ENCODE data around the gene MYPOP.
"Not testable (repeated sequence)": the region's sequence is repeated elsewhere in the genome, so short reads cannot be mapped to it uniquely, and the experiment has no call there.

MYPOP gene

GRCh38 chr19:45906221-45906620 is 3.8 kb upstream of the MYPOP start:
- no peak for DNase-seq

- no peak for DNase-seq
Measured at GRCh38 chr19:45905011-45905410, 2.6 kb upstream of the MYPOP start.

GRCh38 chr19:45902651-45903625 is 525 bp upstream of the MYPOP start:
- DNase-seq = peak; percentile 94

- no peak for DNase-seq
Measured at GRCh38 chr19:45901432-45901911, 941 bp downstream of the MYPOP start.

GRCh38 chr19:45900738-45901431 is 1.5 kb downstream of the MYPOP start:
- DNase-seq = no peak

- DNase-seq = no peak
Measured at GRCh38 chr19:45899919-45900589, 2.4 kb downstream of the MYPOP start.

- no peak for DNase-seq
Measured at GRCh38 chr19:45899253-45899652, 3.2 kb downstream of the MYPOP start.

GRCh38 chr19:45897261-45897812 is 5.1 kb downstream of the MYPOP start:
- no peak for DNase-seq

- not testable (repeated sequence) for DNase-seq
Measured at GRCh38 chr19:45895983-45896599, 6.3 kb downstream of the MYPOP start.

- DNase-seq = no peak
Measured at GRCh38 chr19:45895519-45895972, 6.9 kb downstream of the MYPOP start.

- DNase-seq = no peak
Measured at GRCh38 chr19:45890877-45891276, 11.5 kb downstream of the MYPOP start.

GRCh38 chr19:45889210-45889885 is 13.1 kb downstream of the MYPOP start:
- DNase-seq = no peak

GRCh38 chr19:45887200-45887710 is 15.2 kb downstream of the MYPOP start:
- DNase-seq = no peak

- peak; percentile 93 for DNase-seq
Measured at GRCh38 chr19:45886427-45887199, 15.8 kb downstream of the MYPOP start.

GRCh38 chr19:45885556-45886426 is 16.6 kb downstream of the MYPOP start, which contains the start of gene IRF2BP1:
TSS of gene IRF2BP1 (minus strand) at chr19:45886141. CDS start at chr19:45885774, 367 bp downstream.
- peak; percentile 94 for DNase-seq

GRCh38 chr19:45884682-45885555 is 17.5 kb downstream of the MYPOP start:
- no peak for DNase-seq

GRCh38 chr19:45883881-45884681 is 18.3 kb downstream of the MYPOP start:
- DNase-seq = no peak

- no peak for DNase-seq
Measured at GRCh38 chr19:45883586-45883880, 18.9 kb downstream of the MYPOP start.
